CD4-positive, alpha-beta T cell treated with Interleukin-15 for 1 hour (primary cell): ENCODE data around the gene ARPC5L.

ENCODE experiments used
- DNase-seq: peaks from one replicate; pipeline ENCODE4 v3.0.0-alpha.2; 2020

The ARPC5L gene

DNA sequence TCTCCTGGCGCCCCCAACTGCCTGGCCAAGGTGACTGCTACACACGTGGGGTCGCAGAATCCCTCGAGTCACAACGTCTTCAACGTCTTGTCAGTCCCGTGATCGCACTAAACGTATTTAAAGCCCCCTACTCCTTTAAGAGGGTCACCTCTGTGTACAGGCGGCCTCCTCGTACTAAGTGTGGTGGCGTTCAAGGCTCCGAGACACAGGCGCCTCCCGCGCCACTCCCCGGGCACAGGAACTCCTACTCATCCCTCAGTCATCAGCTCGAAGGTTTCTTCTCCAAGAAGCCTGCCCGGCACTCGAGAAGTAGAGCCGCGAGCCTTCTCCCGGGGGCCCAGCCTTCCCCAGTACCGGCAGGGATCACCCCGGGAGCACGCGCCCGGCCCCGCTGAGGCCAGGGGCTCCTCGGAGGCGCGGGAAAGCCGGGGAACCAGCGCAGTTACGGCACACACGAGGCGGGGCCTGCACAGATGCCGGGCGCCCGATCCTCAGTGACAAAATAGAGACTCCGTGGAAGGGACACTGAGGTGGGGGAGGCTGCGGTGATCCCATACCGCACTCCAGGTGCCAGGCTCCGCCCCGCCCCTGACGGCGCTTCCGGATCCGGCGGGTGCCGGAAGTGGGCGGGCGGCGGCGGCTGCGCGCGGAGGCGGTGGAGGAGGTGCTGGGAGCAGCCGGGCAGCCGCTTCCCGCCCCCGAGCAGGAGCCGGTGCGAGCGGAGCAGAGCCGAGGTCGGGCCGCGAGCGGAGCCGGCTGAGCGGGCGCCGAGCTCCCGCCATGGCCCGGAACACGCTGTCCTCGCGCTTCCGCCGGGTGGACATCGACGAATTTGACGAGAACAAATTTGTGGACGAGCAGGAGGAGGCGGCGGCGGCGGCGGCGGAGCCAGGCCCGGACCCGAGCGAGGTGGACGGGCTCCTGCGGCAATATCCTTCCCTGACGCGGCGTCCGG lies 6.9 kb downstream of the ARPC5L start:
- peak; percentile 90 for DNase-seq

DNA sequence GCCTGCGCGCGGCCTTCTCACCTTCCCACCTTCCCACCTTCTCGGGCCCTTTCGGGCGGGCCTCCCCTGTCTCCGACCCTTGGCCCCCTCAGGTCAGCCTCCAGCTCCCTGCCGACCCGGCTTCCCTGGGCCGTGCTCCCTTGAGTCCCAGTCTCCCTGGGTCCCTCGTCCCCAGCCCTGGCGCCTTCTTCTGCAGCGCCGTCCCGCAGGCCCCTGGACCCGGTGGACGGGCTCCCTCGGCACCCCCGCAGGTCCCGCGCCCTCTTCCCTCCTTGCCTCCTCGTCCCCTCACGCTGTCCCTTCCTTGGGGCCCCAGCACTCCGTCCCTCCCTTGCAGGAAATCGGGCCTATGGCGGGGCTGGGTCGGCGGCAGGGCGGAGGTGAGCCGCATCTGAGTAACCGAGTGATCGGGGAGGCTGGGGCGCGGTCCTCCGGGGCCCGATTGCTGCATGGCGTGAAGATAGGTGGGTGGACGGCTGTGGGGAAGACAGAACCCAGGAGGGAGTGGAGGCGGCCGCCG lies 7.6 kb downstream of the ARPC5L start:
- no peak for DNase-seq

GRCh38 chr9:124869986-124870560 lies 8.1 kb downstream of the ARPC5L start:
- peak; percentile 87 for DNase-seq

DNA sequence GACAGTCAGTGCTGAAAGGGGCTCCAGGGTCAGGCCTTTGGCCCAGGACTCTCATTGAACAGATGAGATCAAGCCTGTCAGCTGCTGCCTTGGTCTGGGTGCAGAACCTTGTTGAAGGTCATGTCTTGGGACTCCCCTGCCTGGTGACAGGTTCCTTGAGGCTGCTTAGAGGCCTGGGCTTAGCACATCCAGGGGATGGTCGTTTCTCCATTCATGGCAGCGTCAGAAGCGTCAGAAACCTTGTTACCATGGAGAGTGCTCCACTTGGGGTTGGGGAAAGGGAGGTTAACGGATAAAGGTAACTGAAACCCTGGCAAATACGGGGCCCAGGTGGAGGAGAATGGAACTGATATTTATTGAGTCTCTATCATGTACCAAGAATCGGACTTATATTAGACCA lies 8.8 kb downstream of the ARPC5L start:
- DNase-seq = no peak

DNA sequence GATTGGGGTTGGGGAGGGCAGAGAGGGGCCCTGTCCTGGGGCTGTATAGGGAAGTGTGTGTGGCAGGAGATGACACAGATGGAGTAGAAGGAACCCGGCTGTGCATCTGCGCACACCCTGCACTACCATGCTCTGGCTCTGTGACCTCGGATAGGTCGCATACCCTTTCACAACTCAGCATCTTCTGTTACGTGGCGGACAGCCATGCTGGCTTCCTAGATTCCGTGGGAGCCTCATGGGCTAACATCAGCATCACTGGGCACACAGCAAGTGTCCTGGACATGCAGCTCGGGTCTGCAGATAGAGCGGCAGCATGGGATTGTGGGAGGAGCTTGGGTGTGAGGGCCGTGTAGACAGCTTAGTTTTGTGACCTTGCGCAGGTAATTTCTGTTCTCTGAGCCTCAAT lies 9.2 kb downstream of the ARPC5L start:
- no peak for DNase-seq

GRCh38 chr9:124873664-124874063 lies 11.7 kb downstream of the ARPC5L start:
- DNase-seq = peak; percentile 62

GRCh38 chr9:124875501-124875900 lies 13.6 kb downstream of the ARPC5L start:
- DNase-seq = no peak

GRCh38 chr9:124877021-124877782 lies 15.3 kb downstream of the ARPC5L start:
- no peak for DNase-seq

DNA sequence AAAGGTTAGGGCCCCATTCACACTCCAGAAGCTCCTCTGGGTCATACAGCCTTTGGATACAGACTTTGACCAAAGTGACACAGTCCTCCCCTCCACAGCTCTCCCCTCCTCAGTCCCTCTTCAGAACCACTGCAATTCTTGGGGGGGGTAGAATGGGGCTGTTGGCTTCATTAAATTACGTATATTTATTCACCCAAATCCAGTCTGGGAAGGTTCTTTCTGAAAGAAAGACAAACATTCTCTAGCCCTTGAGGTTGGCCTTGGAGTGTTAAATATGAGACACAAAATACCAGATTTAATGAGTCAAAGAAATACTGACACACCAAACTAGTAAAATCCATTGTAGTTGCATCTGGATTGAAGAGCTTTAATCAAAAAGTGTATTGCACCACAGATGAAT lies 16.1 kb downstream of the ARPC5L start:
- no peak for DNase-seq

DNA sequence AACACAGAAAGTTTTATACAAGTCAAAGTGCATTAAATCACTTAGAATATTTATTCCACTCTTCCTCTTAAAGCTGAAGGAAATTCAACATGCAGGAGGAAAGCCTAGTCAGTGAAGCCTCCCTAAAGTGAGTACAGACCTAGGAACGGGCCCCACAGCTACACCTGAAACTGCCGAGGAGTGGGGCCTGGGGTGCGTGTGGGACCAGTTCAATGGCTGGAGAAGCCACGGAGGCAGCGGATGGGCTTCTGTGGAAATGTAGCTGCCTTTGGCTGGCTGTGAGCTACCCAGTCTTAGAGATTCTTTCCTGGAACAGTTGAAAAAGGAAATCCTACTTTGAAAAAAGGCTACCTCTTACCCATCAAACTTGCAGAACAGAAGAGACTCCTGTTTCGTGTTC lies 16.6 kb downstream of the ARPC5L start:
- no peak for DNase-seq

GRCh38 chr9:124879226-124879625 lies 17.3 kb downstream of the ARPC5L start:
- no peak for DNase-seq

DNA sequence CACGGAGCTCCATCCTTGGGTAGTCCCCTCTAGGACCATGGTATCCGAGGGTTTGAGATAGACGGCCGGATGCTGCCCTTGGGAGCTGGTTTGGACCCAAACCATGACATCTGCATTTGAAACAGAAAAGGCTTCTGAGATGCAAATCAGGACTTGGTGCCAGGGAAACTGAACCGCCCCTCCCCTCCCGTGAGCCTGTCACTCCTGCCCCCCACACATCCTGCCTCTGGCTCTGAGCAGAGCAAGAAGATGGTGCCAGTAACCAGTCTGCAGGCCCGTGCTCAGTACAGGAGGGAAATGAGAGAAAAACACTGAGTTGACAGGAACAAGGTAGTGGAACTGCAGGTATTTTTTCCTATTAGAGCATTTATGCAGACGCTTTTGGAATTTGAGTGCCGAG lies 18.6 kb downstream of the ARPC5L start:
- DNase-seq = no peak

DNA sequence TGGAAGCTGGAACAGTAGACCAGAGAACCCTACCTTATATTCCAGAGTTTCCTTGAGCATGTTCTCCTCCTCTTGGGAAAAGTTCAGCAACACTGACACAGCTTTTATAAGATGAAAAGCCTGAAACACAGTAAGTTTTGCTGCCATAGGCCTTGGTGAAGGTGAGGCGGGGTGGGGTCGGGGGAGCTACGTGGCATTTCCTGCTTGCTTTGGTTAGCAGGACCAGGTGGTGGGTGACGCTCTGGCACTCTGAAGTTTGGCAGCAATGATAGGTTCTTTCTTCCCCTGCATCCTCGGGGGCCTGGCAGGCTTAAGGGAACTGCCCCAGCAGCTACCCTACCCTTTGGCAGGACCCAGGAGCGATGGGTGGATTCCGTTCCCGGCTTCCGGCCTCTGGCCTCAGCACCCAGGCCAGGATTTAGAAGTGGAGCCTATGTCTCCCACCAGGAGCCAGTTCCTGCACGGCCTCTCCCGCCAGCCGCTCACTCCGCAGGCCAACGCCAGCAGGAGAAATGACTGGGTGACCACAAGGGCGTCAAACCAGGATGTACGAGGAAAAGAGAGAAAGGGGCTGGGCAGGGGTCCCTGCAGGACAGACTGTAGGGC lies 19.3 kb downstream of the ARPC5L start:
- no peak for DNase-seq

- DNase-seq = no peak
These were observed 20.3 kb downstream of the ARPC5L start for GRCh38 chr9:124882231-124882630.

- no peak for DNase-seq
These were observed 22.4 kb downstream of the ARPC5L start for GRCh38 chr9:124884376-124884775.

DNA sequence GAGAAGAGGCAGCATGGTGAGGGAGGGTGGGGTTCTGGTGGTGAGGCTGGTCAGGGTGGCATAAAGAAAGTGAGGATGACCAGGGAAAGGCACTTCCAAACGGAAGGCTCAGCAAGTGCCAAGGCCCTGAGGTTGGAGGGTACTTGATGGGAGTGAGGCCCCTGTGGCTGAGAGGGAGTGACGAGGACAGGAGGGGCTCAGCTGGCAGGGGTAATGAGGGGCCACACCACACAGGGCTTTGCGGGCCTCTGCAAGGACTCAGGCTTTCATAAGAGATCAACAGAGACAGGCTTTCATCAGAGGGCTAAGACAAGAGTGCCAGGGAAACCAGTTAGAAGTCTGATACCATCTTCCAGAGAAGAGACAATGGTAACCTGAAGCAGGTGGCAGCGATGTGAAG lies 23.6 kb downstream of the ARPC5L start:
- no peak for DNase-seq

DNA sequence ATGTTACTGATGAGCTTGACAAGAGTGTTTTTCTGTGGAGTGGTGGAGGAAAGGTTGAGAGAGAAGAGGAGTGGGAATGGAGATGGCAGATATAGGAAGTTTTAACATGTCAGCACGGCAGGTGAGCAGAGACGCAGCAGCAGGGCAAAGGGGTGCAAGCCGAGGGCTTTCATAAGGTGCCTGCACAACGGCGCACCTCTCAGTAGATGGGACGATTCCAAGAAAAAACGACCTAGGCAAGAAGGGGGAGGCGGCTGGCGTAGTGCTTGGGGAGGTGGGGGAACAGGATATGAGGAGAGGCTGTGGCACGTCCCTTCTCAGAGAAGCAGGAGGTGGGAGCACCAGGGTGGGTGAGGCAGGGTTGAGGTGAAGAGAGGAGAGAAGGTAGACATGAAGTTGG lies 24.5 kb downstream of the ARPC5L start:
- no peak for DNase-seq

DNA sequence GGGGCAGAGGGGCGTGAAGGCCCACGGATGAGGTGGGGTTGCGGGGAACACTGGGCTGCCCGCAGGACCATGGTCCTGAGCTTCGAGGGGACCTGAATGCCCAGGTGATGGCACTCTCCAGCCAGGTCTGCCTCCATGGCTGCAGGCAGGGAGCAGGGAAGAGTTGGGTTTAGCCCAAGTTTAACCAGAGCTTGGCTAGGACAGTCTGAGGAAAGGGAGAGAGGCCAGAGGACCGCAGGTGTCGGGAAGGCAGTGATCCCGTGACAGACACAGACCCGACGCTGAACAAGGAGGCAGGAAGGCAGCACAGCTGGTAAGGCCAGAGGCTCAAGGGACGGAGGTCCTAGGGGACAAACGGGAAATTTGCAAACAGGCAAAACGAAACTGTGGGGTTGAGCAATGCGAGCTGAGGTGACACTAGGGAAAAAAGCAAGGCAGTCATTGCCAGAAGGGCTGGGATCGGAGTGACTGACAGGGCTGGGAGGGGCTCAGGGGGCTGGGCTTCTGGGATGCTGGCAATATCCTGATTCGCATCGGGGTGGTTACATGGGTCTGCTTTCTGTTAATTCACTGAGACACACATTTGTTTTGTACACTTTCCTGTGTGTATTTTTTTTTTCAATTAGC lies 25.0 kb downstream of the ARPC5L start:
- DNase-seq = no peak

DNA sequence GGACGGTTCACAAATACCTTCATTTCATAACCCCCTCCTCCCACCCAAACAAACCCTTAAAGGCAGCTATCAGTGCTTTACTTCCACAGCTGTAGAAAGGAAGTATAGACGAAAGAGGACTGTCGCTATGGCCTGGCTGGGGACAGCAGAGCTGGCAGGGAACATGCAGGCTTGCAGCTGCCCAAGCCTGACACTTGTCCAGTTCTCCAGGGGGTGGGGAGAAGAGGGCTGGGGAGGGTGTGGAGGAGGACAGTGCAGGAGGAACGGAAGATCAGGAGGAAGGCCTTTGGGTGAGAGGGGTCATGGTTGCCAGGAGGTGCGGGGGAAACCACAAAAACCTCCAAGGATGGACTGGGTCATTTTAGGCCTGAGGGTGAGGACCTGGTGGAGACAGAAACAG lies 25.9 kb downstream of the ARPC5L start:
- DNase-seq = no peak

DNA sequence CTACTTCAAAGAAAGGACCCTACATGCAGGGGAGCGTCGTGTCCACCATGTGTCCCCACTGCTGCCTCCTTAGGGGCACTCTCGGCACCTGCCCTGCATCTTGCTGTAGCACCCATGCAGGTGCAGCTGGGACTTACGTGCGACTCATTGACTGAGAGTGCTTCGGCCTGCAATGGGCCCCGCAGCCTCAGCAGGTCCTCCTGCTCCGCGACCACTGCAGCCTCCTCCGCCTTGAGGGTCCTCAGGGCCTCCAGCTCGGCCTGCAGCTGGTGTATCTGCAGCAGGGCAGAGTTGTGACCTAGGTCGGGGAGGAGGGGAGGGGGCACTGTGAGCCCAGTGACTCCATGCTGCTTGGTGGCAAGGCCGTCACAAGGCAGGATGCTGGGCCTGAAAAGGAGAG lies 27.1 kb downstream of the ARPC5L start:
- no peak for DNase-seq

DNA sequence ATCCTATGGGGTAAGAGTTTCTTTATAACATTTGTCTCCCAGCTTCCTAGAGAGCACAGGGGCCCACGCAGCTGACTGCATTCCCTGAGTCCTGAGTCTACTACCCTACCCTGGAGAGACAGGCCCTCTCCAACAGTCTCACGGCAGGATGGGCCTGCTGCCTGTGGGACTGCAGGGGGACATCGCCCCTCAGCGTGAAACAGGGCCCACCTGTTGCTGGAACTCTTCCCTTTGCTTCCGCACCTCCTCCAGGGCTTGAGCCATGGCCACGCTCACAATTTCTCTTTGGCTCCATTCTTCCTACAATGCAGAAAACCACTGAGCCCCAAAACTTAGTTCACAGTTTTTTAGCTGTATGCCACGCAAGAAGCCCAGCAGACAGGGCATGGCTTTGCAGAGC lies 28.2 kb downstream of the ARPC5L start:
- no peak for DNase-seq

DNA sequence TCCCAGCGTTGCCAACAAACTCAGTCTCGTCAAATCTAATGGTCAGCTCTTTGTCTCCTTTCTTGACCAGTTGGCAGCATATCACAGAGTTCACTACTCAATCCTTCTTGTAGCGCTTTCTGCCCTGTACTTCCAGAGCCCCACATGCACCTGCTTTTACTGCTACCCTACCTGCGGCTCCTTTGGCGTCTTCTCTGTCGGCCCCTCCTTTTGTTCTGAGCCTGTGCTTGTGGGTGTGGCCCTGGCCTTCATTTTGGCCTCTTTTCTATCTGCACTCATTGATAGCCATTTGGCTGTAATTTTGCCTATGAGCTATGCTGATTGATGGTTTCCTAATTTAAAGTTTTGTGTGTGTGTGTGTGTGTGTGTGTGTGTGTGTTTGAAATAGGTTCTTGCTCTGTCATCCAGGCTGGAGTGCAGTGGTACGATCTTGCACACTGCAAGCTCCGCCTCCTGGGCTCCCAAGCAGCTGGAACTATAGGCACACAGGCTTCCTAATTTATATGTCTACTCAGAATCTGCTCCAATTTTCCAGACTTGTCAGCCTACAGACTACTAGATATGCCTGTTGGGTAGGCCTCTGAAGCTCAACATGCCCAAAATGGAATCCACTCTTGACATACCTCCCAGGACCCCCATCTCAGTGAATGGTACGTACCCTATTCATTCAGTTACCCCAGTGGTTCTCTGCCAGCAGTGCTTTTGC lies 32.3 kb downstream of the ARPC5L start:
- no peak for DNase-seq
